ENCODE measurements around the gene CRYBG1. TPM values are rescaled to one million over a fixed set of nuclear protein-coding genes. Genes with fewer than 3 reads are reported as not detected.

The CRYBG1 gene
- polyA plus RNA-seq, 1 donor from 2014 or later, result 0.73 TPM

- Histone ChIP-seq H2AFZ (ENCODE audit: low read depth, low read length) (no peak overlapping the region), H4K20me1 (ENCODE audit: insufficient read depth) (no peaks in the 10 kb centered on the region)
These were observed 93.3 kb downstream of the CRYBG1 start for GRCh38 chr6:106453756-106454367.

DNA sequence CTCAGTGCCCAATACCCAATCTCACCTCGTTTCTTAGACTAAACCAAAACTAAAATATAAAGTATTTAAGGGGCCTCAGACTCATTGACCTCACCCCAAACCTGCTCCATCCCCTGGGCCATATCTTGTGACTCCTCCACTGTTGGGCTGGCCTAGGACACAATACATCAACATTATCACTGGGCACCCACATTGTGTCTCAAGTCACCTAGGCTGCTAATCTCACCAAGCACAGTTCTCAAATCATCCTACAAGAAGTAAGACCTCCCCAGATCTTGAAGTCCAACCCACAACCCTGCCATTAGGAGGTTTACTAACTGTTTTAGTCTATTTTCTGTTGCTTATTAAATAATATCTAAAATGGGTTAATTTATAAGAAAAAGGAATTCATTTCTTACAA lies 96.2 kb downstream of the CRYBG1 start:
- no peak for TF ChIP-seq EZH2 (IDR thresholded peaks at IDR 0.05; ENCODE audit: borderline replicate concordance, insufficient read depth, low read length, poor library complexity, severe bottlenecking)
- TF ChIP-seq MXI1 (conservative IDR thresholded peaks at IDR 0.05; ENCODE audit: poor library complexity, severe bottlenecking), result no peak
- TF ChIP-seq EP300 (conservative IDR thresholded peaks at IDR 0.05; ENCODE audit: poor library complexity, severe bottlenecking), result no peak
- no peak for TF ChIP-seq CTCF (IDR thresholded peaks at IDR 0.05; ENCODE audit: poor library complexity, severe bottlenecking)
- no peak for TF ChIP-seq RAD21 (conservative IDR thresholded peaks at IDR 0.05)
- no peak for TF ChIP-seq POLR2AphosphoS5 (IDR thresholded peaks at IDR 0.05)
- no peak for TF ChIP-seq TAF1 (IDR thresholded peaks at IDR 0.05; ENCODE audit: low read depth)
- TF ChIP-seq, protein P1, sequence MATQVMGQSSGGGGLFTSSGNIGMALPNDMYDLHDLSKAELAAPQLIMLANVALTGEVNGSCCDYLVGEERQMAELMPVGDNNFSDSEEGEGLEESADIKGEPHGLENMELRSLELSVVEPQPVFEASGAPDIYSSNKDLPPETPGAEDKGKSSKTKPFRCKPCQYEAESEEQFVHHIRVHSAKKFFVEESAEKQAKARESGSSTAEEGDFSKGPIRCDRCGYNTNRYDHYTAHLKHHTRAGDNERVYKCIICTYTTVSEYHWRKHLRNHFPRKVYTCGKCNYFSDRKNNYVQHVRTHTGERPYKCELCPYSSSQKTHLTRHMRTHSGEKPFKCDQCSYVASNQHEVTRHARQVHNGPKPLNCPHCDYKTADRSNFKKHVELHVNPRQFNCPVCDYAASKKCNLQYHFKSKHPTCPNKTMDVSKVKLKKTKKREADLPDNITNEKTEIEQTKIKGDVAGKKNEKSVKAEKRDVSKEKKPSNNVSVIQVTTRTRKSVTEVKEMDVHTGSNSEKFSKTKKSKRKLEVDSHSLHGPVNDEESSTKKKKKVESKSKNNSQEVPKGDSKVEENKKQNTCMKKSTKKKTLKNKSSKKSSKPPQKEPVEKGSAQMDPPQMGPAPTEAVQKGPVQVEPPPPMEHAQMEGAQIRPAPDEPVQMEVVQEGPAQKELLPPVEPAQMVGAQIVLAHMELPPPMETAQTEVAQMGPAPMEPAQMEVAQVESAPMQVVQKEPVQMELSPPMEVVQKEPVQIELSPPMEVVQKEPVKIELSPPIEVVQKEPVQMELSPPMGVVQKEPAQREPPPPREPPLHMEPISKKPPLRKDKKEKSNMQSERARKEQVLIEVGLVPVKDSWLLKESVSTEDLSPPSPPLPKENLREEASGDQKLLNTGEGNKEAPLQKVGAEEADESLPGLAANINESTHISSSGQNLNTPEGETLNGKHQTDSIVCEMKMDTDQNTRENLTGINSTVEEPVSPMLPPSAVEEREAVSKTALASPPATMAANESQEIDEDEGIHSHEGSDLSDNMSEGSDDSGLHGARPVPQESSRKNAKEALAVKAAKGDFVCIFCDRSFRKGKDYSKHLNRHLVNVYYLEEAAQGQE (IDR thresholded peaks at IDR 0.05; ENCODE audit: borderline replicate concordance), result no peak
- no peak for TF ChIP-seq SMC3 (conservative IDR thresholded peaks at IDR 0.05; ENCODE audit: poor library complexity)
- H3F3A ChIP-seq (ENCODE audit: insufficient read depth, low read length, poor library complexity, severe bottlenecking), result no peaks in the 10 kb centered on the region
- no peak overlapping the region for H3K4me3 ChIP-seq (ENCODE audit: low read length)
- no peak overlapping the region for H2AFZ ChIP-seq (ENCODE audit: low read depth, low read length)
- H3K79me2 ChIP-seq (replicated peaks; ENCODE audit: insufficient read depth, low read length), result no peaks in the 10 kb centered on the region
- H3K9me3 ChIP-seq (ENCODE audit: low read length), result no peaks in the 10 kb centered on the region
- no peak overlapping the region for H3K4me2 ChIP-seq (ENCODE audit: low read length)
- no peaks in the 10 kb centered on the region for H3K27me3 ChIP-seq (ENCODE audit: insufficient read depth, low read depth, low read length)
- no peak overlapping the region for H3K9ac ChIP-seq (ENCODE audit: low read length)
- no peaks in the 10 kb centered on the region for H3K9me2 ChIP-seq (ENCODE audit: insufficient read depth, low read length)
- no peaks in the 10 kb centered on the region for H3K36me3 ChIP-seq (ENCODE audit: insufficient read depth, low read length)
- no peak overlapping the region for H3K27ac ChIP-seq (ENCODE audit: low read length)
- H4K20me1 ChIP-seq (ENCODE audit: insufficient read depth), result no peaks in the 10 kb centered on the region

More at GRCh38 chr6:106453756-106454367, 93.3 kb downstream of the CRYBG1 start:
- Histone ChIP-seq H3F3A (ENCODE audit: insufficient read depth, low read length, poor library complexity, severe bottlenecking) (no peaks in the 10 kb centered on the region), H3K4me3 (ENCODE audit: low read length) (no peak overlapping the region), H3K9ac (ENCODE audit: low read length) (no peak overlapping the region), H3K79me2 (replicated peaks; ENCODE audit: insufficient read depth, low read length) (no peaks in the 10 kb centered on the region), H3K27ac (ENCODE audit: low read length) (no peak overlapping the region), H3K9me2 (ENCODE audit: insufficient read depth, low read length) (no peaks in the 10 kb centered on the region), H3K27me3 (ENCODE audit: insufficient read depth, low read depth, low read length) (no peaks in the 10 kb centered on the region), H3K36me3 (ENCODE audit: insufficient read depth, low read length) (no peaks in the 10 kb centered on the region), H3K9me3 (ENCODE audit: low read length) (no peaks in the 10 kb centered on the region), H3K4me2 (ENCODE audit: low read length) (no peak overlapping the region)
- no peak for TF ChIP-seq EZH2 (IDR thresholded peaks at IDR 0.05; ENCODE audit: borderline replicate concordance, insufficient read depth, low read length, poor library complexity, severe bottlenecking)
